ENCODE results near the gene HS3ST1. TPM values are rescaled to one million over a fixed set of nuclear protein-coding genes. Genes with fewer than 3 reads are reported as not detected.

The HS3ST1 gene
- total RNA-seq, result 1 to 10 TPM; 2.7 to 6.7 TPM
- long read RNA-seq, full-length matches to known transcripts, result 8 of 16 reads
- long read RNA-seq, partial matches to known transcripts, result 0 of 16 reads
- long read RNA-seq, other reads (novel, unspliced or antisense), result 8 of 16 reads

DNA sequence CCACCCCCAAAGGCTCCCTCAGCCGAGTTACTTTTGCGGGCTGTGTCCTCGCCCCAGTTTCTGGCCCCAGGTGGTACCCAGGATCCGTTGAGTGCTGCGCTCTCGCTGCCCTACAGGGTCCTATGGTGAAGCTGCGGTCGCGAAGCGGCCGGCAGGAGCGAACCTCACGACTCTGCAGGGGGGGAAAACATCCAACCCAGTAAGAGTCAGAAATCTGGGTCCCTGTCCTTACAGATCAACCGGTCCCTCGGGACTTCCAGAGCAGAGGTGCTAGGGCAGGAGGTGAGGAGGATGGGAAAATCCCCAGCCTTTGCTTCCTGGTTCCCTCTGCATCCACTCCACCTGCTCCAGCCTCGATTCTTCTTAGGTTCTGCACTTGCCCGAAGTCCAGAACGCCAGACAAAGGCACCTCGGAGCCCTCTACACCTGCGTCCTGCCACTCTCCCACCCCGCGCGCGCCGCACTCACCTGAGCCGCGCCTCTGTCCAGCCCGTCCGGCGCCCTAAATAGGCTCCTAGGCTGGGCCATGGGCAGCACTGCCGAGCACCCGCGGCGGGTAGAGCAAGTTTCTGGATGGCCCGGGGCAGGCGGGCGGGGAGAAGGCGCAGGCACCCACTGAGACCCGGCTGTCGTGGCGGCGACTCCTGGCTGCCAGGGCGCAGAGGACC, at the start of gene HS3ST1:
Gene HS3ST1, minus strand, starts transcription at position 664 of the 668 bp plus-strand sequence. CDS start 28,889 bp downstream, outside the sequence.
- ATAC-seq, result peak; percentile 43
- DNase-seq, result peak in 1 of 2 donors; percentile 51
- intact Hi-C loops (cut with DNase I, micrococcal nuclease), result loop anchor here in 1 of 2 donors (5.0 kb wide), 1 partner anchor 846 kb away; no protein-coding TSS in a partner anchor

DNA sequence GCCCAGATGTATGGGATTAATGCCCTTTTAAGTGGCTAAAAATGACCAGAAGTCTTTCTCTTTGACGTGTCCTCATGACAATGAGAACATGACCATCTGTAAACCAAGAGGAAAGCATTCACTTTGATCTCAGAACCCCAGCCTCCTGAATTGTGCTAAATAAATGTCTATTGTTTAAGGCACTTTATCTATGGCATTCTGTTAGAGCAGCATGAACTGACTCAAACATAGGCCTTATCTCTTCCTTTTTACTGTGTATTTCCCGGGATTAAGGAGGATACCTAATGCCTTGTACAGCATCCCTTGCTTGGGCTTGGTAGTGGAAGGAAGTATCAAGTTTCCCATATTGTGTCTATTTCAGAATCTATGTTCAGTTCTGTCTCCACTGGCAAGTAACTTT, 47.2 kb upstream of the HS3ST1 start:
- DNase-seq (no peak), ATAC-seq (no peak)
- intact Hi-C loops (cut with DNase I, micrococcal nuclease), result no loop called here

DNA sequence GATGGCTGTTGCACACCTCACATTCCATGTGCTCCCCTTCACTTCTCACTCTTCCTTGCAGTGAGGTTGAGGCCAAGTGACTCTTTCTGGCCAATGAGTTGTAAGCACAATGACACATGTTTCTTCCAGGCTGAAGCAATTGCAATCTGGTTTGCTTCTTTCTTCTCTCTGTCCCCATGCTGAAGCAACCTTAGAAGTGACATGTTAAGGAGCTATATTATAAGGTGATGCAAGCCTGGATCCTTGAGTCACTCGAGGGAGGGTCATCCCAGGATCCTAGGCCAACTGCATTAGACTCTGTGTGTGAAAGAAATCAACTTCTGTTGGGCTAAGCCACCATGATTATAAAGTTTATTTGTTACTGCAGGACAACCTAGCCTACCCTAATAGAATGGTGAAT, 45.5 kb upstream of the HS3ST1 start:
- intact Hi-C loops (cut with DNase I, micrococcal nuclease), result no loop called here
- no peak for ATAC-seq
- no peak for DNase-seq

DNA sequence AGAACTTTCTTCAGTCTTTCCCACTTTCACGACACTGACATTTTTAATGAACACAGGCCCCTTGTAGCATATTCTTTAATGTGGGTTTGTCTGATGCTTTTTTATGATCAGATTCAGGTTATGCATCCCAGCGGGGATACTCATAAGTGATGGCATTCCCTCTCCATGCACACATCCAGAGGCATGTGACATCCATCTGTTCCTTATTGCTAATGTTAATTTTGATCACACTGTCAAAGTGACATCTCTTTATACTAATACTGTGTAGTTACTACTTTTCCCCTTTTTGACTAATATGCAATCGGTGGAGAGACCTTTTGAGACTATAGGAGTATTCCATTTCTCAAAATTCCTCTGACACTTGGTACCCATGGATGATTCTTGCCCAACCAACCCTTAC, 43.8 kb upstream of the HS3ST1 start:
- no peak for DNase-seq
- ATAC-seq, result no peak
- intact Hi-C loops (cut with DNase I, micrococcal nuclease), result no loop called here

DNA sequence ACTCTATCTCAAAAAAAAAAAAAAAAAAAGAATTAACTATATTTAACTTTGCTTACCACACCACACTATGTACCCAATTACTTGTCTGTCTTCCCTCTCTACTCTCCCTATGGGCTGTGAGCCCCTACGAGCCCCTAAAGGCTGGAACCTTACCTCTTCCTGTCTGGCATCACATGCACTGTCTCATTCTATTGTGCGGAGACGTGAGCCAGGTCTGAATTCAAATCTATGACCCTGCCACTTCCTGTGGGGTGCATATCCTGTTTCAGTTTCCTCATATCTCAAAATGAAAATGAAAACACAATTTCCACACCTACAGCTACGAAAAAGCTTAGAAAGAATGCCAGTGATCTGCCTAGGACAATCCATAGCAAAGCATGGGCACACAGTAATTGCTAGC, 42.9 kb upstream of the HS3ST1 start:
- DNase-seq (no peak), ATAC-seq (peak; percentile 40)
- intact Hi-C loops (cut with DNase I, micrococcal nuclease), result no loop called here

DNA sequence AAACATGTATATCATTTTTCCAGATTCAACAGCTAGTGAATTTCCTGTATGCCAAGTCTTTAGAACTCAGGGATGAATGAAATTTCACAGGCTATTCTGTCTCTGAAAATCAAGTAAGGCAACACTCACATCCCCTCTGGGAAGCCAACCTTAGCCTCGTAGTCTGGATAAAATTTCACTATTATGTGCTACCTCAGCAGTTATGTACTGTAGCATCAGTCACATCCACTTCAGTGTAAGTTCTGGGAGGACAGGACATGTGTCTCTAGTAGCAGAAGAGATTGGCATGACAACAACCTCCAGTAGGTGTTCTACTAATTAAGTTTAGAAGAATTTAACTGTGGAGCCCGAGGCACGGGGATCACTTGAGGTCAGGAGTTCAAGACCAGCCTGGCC, 42.4 kb upstream of the HS3ST1 start:
- intact Hi-C loops (cut with DNase I, micrococcal nuclease), result no loop called here
- no peak for ATAC-seq
- DNase-seq, result no peak

DNA sequence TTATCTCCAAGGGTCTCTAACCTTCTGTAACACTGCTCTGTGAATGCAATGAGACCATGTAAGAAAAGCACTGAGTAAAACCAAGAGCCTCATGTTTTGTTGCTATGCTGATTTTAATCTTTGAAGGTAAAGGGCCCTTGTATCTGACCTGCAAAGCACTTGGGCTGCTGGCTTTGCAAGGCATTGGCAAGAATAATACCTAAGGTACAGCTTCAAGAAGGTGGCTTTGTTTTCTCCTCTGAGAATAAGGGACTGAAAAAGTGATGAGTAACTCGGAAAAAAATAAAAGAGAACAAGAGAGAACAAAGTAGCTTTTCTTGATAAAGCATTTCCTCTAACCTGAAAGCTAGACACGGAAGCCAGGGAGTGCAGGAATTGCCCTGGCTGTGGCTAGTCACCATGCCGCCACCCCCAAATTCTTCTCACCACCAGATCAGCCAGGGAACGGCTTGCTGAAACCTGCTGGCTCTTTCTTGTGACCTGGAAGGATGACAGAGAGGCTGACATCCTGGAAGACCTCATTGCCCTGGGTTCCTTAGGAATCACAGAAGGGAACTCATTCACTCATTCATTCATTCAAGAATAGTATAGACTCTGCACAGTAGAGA, 41.8 kb upstream of the HS3ST1 start:
- DNase-seq, result no peak
- intact Hi-C loops (cut with DNase I, micrococcal nuclease), result no loop called here
- no peak for ATAC-seq

DNA sequence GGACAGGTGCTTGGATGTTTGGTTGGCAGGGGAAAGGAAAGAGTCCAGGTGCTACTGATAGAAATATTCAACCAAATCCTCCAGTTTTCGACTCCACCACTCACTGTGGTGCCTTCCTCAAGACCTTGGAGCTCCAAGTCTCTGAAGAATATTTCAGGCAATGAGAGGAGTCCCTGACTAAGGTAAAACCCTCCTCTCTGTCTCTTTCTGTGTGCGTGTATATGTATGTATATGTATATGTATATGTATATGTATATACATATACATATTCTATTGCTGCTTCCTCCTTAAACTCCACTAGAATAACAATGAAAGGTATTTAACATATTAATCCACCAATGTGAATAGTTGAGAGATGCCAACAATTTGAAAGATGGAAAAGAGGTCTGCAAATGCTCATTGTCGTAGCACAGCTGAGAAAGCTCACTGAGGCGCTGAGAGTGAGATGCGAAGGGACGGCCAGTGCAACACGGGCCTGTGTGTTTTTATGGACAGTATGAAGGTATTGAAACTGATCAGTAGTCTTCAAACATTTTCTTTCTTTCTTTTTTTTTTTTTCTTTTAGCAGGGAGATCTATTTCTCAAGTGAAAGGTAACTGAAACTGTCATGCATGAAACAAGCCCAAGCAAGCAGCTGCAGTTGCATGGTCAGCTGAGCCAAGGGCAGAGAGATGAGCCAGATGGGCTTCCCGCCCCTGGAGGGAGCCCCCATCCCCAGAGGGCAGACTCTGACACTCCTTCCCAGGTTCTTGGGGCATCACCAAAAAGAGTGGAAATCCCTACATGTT, 41.1 kb upstream of the HS3ST1 start:
- intact Hi-C loops (cut with DNase I, micrococcal nuclease), result no loop called here
- DNase-seq (no peak), ATAC-seq (no peak)

DNA sequence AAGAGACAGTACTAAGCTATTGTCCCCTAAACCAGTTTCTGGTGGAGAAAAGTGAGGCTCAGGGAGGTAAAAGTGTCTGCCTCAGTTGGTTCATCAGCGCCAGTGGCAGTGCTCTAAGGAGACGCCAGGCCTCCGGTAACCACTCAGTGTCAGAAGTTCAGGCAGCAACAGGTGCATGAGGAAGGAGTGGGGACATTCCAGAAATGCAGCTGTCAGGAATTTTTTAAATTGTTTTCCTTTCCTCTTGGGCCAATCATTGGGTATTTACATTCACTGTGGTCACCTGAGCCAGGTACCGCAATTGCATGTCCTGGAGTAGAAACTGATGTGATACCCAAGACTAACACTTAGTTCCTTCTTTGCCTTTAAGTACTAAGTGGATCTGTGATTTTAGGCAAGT, 40.2 kb upstream of the HS3ST1 start:
- ATAC-seq (peak; percentile 61), DNase-seq (no peak)
- intact Hi-C loops (cut with DNase I, micrococcal nuclease), result no loop called here

DNA sequence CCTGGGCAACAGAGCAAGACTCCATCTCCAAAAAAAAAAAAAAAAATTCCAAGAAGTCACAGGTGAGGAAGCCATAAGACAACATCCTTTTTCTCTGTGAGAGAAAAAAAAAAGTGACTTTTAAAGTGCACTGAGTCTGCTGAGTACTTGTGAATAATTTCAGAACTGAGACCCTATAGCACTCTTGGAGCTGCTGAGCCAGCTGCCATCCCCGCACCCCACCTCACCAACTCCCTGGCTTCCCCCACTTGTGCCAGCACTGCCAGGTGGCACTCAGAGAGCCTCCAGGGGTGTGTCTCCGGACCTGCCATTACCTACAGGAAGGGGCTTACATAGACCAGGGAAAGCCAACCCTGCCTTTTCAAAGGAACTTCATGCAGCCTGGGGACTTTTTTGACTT, 39.2 kb upstream of the HS3ST1 start:
- no peak for ATAC-seq
- no peak for DNase-seq
- intact Hi-C loops (cut with DNase I, micrococcal nuclease), result no loop called here

DNA sequence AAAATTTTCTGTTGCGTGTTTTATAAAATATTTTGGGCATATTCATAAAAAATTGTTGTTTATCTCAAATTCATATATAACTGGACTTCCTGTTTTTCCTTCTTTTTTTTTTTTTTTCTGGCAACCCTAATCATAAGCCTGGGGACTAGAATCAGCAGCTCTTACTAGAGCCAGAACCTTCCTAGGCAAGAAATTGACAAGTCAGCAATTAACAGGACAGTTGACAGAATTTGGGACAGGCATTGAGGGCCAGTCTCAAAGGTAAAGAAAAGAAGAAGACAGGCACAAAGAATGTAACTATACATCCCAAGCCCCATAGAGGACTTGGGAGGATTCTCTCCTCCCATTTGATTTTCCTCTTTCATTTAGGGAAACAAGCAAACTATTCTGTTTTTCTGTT, 35.0 kb upstream of the HS3ST1 start:
- intact Hi-C loops (cut with DNase I, micrococcal nuclease), result no loop called here
- DNase-seq (no peak), ATAC-seq (no peak)

DNA sequence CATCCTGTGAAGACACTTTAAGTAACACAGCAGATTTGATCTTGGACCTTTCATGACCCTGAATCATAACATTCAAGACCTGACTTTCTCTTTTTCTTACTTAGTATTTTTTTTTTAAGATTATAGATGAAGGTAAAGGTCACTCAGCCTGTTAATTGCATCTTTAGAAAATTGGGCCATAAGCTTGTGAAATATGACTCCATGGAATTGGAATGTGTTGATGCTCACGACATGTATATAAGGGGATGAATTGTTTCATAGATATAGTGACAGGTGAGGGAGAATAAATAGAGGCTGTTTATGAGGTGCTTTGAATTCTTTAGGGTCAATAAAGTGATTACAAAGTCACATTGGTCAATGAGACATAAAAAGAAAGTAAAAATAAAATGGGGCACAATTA, 27.7 kb upstream of the HS3ST1 start:
- ATAC-seq (peak; percentile 82), DNase-seq (no peak)
- intact Hi-C loops (cut with DNase I, micrococcal nuclease), result no loop called here

DNA sequence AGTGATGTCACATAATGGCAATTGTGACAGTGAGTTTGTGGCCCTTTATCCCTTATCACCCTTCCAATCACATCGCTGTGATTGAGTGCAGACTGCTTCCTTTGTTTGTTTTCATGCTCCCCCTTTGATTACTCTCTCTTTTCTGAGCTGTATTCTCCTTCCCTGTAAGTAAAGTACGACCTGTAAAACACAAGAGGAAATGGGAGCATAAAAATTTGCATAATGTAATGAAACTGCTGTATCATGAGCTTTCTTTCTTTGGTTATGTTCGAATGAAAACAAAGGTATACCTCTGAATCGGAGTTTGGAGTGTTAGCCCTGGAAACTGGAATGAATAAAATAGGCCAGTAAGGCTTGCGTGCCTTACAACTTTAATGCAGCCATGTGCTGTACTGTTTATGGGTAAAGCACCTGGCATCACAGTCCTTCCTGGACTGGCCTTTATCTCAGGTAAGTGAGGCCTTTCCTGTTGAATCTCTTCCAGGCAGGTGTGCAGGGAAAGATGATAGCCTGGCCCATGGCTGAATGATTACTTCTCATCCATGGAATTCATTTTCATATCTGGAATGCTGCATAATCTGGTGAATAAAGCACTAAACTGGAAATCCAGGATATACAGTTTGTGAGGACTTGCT, 26.6 kb upstream of the HS3ST1 start:
- DNase-seq, result peak; percentile 21 to 32
- intact Hi-C loops (cut with DNase I, micrococcal nuclease), result no loop called here
- ATAC-seq, result peak; percentile 89

DNA sequence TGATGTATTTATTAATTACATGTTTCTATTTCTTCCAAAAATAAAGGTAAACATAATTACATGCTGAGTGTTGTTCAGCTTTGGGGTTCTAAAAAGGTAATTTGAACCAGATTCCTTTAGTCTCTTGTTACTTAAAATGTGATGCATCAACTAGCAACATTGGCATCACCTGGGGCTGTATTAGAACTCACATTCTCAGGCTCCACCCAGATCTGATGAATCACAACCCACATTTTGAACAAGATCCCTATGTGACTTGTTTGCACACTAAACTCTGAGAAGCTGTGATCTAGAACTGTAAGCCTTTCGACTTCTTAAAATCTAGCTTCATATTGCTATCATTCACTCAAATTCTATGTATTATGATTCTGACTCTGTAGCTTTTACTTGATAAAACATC, 23.0 kb upstream of the HS3ST1 start:
- DNase-seq (no peak), ATAC-seq (no peak)
- intact Hi-C loops (cut with DNase I, micrococcal nuclease), result no loop called here

DNA sequence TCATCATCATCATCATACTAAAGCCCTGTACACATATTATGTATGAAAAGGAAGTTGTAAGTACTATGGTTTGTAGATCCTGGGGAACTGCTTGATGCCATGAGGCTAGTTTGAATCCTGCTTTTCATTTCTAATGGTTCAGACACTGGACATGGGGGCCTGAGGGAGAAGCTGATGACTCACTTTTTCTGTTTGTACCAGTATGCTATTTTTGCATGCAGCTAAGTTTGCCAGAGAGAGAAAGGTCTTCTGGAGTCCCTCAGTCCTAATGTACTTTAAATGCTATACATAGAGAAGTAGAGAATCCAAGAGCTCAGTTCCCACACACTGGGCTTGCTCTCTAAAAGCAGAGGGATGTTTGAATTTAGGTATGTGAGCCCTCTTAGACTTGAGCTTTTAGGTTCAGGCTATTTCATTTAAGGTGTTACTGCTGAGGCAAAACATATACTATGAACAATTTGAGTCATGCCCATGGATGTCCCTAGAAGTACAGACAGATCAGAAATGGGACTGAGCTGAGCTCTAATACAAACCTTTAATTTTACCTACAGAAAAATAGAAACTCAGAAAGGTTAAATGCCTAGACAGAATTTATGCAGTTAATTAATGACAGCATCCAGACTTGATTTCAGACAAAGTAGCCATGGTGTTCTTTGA, 17.6 kb upstream of the HS3ST1 start:
- no peak for ATAC-seq
- no peak for DNase-seq
- intact Hi-C loops (cut with DNase I, micrococcal nuclease), result no loop called here

DNA sequence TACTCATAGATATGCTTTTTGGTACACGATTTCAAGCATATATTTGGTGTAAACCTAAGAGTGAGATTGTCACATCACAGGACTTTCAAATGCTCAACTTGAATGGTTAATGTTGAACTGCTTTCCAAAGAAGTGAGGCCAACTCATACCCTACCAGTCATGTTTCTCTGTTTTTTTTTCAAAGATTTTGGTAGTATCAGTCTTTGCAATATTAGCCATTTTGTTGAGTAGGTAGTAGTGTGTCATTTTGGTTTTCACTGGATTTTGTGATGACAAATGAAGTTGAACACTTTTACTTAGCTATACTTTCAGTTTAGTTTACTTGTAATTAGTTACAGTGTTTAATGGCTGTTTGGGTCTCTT, 12.5 kb upstream of the HS3ST1 start:
- ATAC-seq, result no peak
- no peak for DNase-seq
- intact Hi-C loops (cut with DNase I, micrococcal nuclease), result no loop called here

DNA sequence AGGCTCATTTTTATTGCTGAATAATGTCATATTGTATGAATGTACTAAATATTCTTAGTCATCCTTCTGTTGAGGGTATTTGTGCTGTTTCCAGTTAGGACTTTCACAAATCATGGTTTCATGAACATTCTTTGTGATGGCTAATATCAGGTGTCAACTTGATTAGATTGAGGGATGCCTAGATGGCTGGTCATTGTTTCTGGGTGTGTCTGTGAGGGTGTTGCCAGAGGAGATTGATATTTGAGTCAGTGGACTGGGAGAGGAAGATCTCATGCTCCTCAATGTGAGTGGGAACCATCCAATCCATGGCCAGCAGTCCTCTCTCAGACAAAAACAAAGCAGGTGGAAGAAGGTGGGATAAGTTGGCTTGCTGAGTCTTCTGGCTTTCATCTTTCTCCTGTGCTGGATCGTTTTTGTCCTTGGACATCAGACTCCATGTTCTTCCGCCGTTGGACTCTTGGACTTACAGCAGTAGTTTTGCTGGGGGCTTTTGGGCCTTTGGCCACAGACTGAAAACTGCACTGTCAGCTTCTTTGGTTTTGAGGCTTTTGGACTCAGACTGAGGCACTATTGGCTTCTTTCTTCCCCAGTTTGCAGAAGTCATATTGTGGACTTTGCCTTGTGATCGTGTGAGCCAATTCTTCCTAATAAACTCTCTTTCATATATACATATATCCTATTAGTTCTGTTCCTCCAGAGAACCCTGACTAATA, 11.9 kb upstream of the HS3ST1 start:
- no peak for ATAC-seq
- no peak for DNase-seq
- intact Hi-C loops (cut with DNase I, micrococcal nuclease), result no loop called here

DNA sequence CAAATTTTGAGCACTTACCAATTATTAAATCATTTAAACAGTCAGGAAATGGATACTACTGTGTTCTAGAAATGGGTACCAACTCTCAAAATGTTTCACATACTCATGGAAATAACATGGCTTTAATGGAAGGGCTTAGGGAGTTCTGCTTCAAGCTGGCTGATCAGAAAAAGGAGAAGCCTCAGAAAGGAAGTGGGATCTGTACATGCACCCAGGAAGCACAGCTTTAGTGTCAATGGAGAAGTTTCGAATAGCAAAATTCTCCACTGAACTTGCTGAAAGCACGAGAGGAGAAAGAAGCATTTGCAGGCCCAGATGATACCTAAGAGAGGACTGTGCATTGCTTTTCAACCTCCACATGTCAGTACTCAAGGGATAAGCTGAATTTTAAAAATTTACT, 11.1 kb upstream of the HS3ST1 start:
- intact Hi-C loops (cut with DNase I, micrococcal nuclease), result no loop called here
- no peak for DNase-seq
- ATAC-seq, result no peak

All from left colon (tissue), 2 donors.